ENCODE results near the gene PPIL4.

PPIL4 gene

DNA sequence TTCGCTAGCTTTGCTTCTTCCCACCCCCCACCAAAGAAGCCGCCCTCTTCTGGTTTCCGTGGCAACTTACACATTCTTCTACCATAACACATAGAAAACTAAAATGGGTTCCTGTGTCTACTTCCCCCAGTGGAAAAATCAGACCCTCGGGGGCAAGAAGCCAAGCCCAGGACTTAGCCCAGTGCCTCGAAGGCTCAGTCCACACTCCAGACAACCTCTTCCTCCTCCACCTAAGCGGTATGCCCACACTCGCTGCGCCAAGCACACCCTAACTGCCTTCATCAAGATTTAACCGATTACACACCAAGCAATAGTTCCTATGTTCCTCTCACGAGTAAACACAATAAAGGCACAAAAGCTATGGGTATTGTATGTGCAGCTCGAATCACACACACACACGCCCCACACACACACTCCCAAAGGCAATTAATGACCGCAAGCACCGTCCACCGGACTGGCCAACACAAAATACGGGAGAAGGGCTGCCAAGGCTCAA is 537 bp downstream of the PPIL4 start:
- TF ChIP-seq, protein P1, sequence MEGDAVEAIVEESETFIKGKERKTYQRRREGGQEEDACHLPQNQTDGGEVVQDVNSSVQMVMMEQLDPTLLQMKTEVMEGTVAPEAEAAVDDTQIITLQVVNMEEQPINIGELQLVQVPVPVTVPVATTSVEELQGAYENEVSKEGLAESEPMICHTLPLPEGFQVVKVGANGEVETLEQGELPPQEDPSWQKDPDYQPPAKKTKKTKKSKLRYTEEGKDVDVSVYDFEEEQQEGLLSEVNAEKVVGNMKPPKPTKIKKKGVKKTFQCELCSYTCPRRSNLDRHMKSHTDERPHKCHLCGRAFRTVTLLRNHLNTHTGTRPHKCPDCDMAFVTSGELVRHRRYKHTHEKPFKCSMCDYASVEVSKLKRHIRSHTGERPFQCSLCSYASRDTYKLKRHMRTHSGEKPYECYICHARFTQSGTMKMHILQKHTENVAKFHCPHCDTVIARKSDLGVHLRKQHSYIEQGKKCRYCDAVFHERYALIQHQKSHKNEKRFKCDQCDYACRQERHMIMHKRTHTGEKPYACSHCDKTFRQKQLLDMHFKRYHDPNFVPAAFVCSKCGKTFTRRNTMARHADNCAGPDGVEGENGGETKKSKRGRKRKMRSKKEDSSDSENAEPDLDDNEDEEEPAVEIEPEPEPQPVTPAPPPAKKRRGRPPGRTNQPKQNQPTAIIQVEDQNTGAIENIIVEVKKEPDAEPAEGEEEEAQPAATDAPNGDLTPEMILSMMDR (IDR thresholded peaks at IDR 0.05; ENCODE audit: insufficient read depth, low read length, poor library complexity, severe bottlenecking): peak; percentile 39
- H3K4me3 ChIP-seq (replicated peaks; ENCODE audit: low read depth, low read length): peak overlapping the region; percentile 98
- H3K27me3 ChIP-seq (replicated peaks; ENCODE audit: control insufficient read depth, insufficient read depth, low read length): no peaks in the 10 kb centered on the region
- peaks cover under 1% of the 10 kb centered on the region for H3K36me3 ChIP-seq (ENCODE audit: control insufficient read depth, insufficient read depth, low read length)
- peak; percentile 31 for DNase-seq (ENCODE audit: extremely low read depth, insufficient read length)

- TF ChIP-seq, protein P1 (IDR thresholded peaks at IDR 0.05; ENCODE audit: insufficient read depth, low read length, poor library complexity, severe bottlenecking): no peak
- Histone ChIP-seq H3K27me3 (replicated peaks; ENCODE audit: control insufficient read depth, insufficient read depth, low read length) (no peaks in the 10 kb centered on the region), H3K36me3 (ENCODE audit: control insufficient read depth, insufficient read depth, low read length) (peaks cover 2% of the 10 kb centered on the region), H3K4me3 (replicated peaks; ENCODE audit: low read depth, low read length) (peak overlapping the region; percentile 98)
- DNase-seq (ENCODE audit: extremely low read depth, insufficient read length): no peak
Observed at GRCh38 chr6:149544646-149545257, 1.1 kb downstream of the PPIL4 start.

DNA sequence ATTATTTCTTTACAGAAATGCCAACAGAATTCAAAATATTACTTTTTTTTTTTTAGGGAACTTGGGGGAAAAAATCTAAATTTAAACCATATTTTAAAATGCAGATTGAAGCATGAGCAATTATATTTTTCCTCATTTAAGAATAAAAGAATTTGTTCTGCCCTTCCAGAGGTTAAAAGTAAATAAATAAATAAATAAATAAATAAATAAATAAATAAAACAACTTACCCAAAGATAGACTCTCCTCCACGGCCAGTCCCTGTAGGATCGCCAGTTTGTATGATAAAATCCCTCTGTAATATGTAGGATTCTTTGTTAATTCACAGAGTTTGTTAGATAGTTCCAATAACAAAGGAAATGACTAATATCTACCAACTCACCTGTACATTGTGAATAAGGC is 4.7 kb downstream of the PPIL4 start:
- DNase-seq (ENCODE audit: extremely low read depth, insufficient read length): no peak
- Histone ChIP-seq H3K27me3 (replicated peaks; ENCODE audit: control insufficient read depth, insufficient read depth, low read length) (no peaks in the 10 kb centered on the region), H3K36me3 (ENCODE audit: control insufficient read depth, insufficient read depth, low read length) (peaks cover 10% of the 10 kb centered on the region), H3K4me3 (replicated peaks; ENCODE audit: low read depth, low read length) (no peak overlapping the region)
- TF ChIP-seq, protein P1 (IDR thresholded peaks at IDR 0.05; ENCODE audit: insufficient read depth, low read length, poor library complexity, severe bottlenecking): no peak

GRCh38 chr6:149534742-149535141 is 11.1 kb downstream of the PPIL4 start:
- Histone ChIP-seq H3K27me3 (replicated peaks; ENCODE audit: control insufficient read depth, insufficient read depth, low read length) (no peaks in the 10 kb centered on the region), H3K4me3 (replicated peaks; ENCODE audit: low read depth, low read length) (no peak overlapping the region), H3K36me3 (ENCODE audit: control insufficient read depth, insufficient read depth, low read length) (peaks cover 12% of the 10 kb centered on the region)
- no peak for DNase-seq (ENCODE audit: extremely low read depth, insufficient read length)
- TF ChIP-seq, protein P1 (IDR thresholded peaks at IDR 0.05; ENCODE audit: insufficient read depth, low read length, poor library complexity, severe bottlenecking): no peak

GRCh38 chr6:149529650-149530049 is 16.2 kb downstream of the PPIL4 start:
- Histone ChIP-seq H3K27me3 (replicated peaks; ENCODE audit: control insufficient read depth, insufficient read depth, low read length) (no peaks in the 10 kb centered on the region), H3K4me3 (replicated peaks; ENCODE audit: low read depth, low read length) (no peak overlapping the region), H3K36me3 (ENCODE audit: control insufficient read depth, insufficient read depth, low read length) (peaks cover 6% of the 10 kb centered on the region)
- TF ChIP-seq, protein P1 (IDR thresholded peaks at IDR 0.05; ENCODE audit: insufficient read depth, low read length, poor library complexity, severe bottlenecking): no peak
- DNase-seq (ENCODE audit: extremely low read depth, insufficient read length): no peak

Measured in GM06990 (cell line).